Central memory CD8-positive, alpha-beta T cell (primary cell): Measurements from ENCODE around the gene STYXL2.

Experiments used
- ATAC-seq: fragments of 150-1000 bp; cut with Tn5 transposase; replicated peaks from 2 replicates; pipeline ENCODE4 v1.10.0; 2022; ENCODE audit warnings: mild to moderate bottlenecking, moderate FRiP score, moderate number of reproducible peaks; ENCODE audit not compliant: poor library complexity, severe bottlenecking; ENCODE audit errors: extremely low read depth
- DNase-seq, 2 donors: peaks; one replicate each; pipeline ENCODE4 v3.0.0; 2021; ENCODE audit warnings: low spot score in 2 of 2
- H3K27ac Mint-ChIP-seq: one replicate; pipeline ENCODE4 v1.8.0; 2022; ENCODE audit warnings: low read depth, mild to moderate bottlenecking, moderate library complexity, mixed read lengths
- H3K27me3 Mint-ChIP-seq: one replicate; pipeline ENCODE4 v1.8.0; 2022; ENCODE audit warnings: mixed read lengths
- H3K36me3 Mint-ChIP-seq: one replicate; pipeline ENCODE4 v1.8.0; 2022; ENCODE audit warnings: mild to moderate bottlenecking, moderate library complexity, mixed read lengths; ENCODE audit not compliant: insufficient read depth
- H3K4me1 Mint-ChIP-seq: one replicate; pipeline ENCODE4 v1.8.0; 2022; ENCODE audit warnings: mixed read lengths
- H3K4me3 Mint-ChIP-seq: one replicate; pipeline ENCODE4 v1.8.0; 2022; ENCODE audit warnings: mild to moderate bottlenecking, moderate library complexity, mixed read lengths
- H3K9me3 Mint-ChIP-seq: one replicate; pipeline ENCODE4 v1.8.0; 2022; ENCODE audit warnings: mixed read lengths

The STYXL2 gene

GRCh38 chr1:167093846-167094516, at the start of gene STYXL2:
Gene STYXL2, plus strand, starts transcription at chr1:167094075. Its CDS starts 775 bp downstream, at chr1:167094850.
- H3K9me3 Mint-ChIP-seq, result no peaks in the 10 kb centered on the region
- no peak for ATAC-seq
- H3K4me3 Mint-ChIP-seq, result no peak within 1 kb of the TSS
- H3K36me3 Mint-ChIP-seq, result no peaks in the 10 kb centered on the region
- peaks cover 18% of the 10 kb centered on the region for H3K27me3 Mint-ChIP-seq
- H3K4me1 Mint-ChIP-seq, result peaks cover 19% of the 10 kb centered on the region
- no peak within 1 kb of the TSS for H3K27ac Mint-ChIP-seq
- no peak for DNase-seq

DNA sequence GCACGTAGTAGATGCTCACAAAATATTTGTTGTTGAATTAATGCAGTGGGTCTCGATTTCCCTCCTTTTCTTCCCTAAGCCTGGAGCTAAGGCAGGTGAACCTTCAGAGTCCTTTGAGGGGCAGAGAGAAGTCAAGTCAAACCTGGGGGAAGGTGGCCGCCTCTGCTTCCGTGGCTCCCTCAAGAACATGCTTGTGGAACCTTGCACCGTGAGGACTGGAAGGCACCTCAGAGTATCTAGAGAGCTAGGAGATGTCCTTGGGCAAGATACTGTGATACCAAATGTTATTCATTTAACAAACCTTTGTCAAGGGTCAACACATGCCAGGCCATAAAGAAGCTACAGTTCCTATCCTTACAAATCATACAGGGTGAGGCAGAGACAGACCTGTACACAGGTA, 42.0 kb upstream of the STYXL2 start:
- no peak overlapping the region for H3K27ac Mint-ChIP-seq

DNA sequence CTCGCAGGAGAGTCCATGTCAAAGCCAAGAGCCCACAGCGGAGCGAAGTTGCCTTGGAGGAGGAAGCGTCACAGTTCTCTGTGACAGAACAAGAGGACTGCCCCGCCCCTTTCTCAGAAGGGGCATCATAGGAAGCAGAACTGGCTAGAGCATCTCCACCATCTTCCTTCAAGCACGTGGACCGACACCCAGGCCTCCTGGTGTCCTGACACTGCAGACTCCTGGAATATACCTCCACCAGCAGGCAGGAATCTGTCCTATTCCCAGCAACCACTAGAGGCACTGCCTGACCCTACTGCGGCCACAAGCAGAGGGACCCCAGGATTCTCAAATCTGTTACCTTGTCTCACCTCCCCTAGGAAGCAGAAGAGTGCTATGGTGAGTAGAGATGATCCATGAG, 41.5 kb upstream of the STYXL2 start:
- Mint-ChIP-seq H3K4me1 (no peaks in the 10 kb centered on the region), H3K27me3 (no peaks in the 10 kb centered on the region), H3K27ac (no peak overlapping the region), H3K36me3 (no peaks in the 10 kb centered on the region), H3K9me3 (no peaks in the 10 kb centered on the region), H3K4me3 (no peak overlapping the region)
- ATAC-seq (no peak), DNase-seq (no peak)

More for the DNA sequence above, 42.0 kb upstream of the STYXL2 start:
- DNase-seq (no peak), ATAC-seq (no peak)
- H3K36me3 Mint-ChIP-seq, result no peaks in the 10 kb centered on the region
- no peaks in the 10 kb centered on the region for H3K27me3 Mint-ChIP-seq
- no peak overlapping the region for H3K4me3 Mint-ChIP-seq
- H3K4me1 Mint-ChIP-seq, result no peaks in the 10 kb centered on the region
- no peaks in the 10 kb centered on the region for H3K9me3 Mint-ChIP-seq

DNA sequence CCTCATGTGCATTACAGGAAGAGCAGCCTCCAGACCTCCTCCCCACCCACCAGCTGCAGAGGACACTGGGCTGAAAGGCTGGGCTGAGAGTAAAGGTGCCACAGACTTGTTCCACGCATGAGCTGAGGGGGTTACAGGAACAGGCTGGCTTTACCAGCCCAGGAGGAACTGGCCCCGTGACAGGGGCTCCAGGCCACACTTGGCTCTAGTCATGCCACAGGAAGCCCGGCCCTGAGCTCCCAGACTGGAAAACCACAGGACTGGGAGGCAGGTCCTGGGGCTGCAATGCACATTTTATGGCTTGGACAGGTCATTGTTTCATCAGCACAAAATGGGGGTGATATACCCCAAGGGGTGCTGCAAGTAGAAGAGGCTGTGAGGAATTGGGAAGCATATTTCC, 39.3 kb upstream of the STYXL2 start:
- Mint-ChIP-seq H3K36me3 (no peaks in the 10 kb centered on the region), H3K4me1 (peaks cover 5% of the 10 kb centered on the region), H3K9me3 (no peaks in the 10 kb centered on the region), H3K27ac (no peak overlapping the region), H3K4me3 (no peak overlapping the region), H3K27me3 (no peaks in the 10 kb centered on the region)
- no peak for ATAC-seq
- no peak for DNase-seq

GRCh38 chr1:167054946-167055630, 38.8 kb upstream of the STYXL2 start:
- ATAC-seq (no peak), DNase-seq (no peak)
- H3K9me3 Mint-ChIP-seq, result no peaks in the 10 kb centered on the region
- peaks cover 5% of the 10 kb centered on the region for H3K4me1 Mint-ChIP-seq
- H3K36me3 Mint-ChIP-seq, result no peaks in the 10 kb centered on the region
- H3K27ac Mint-ChIP-seq, result no peak overlapping the region
- H3K4me3 Mint-ChIP-seq, result no peak overlapping the region
- H3K27me3 Mint-ChIP-seq, result no peaks in the 10 kb centered on the region

GRCh38 chr1:167056529-167057231, 37.2 kb upstream of the STYXL2 start:
- ATAC-seq (no peak), DNase-seq (no peak)
- Mint-ChIP-seq H3K36me3 (no peaks in the 10 kb centered on the region), H3K4me1 (peaks cover 5% of the 10 kb centered on the region), H3K27me3 (no peaks in the 10 kb centered on the region), H3K9me3 (no peaks in the 10 kb centered on the region), H3K4me3 (no peak overlapping the region), H3K27ac (no peak overlapping the region)

GRCh38 chr1:167057241-167057688, 36.6 kb upstream of the STYXL2 start:
- no peak for DNase-seq
- ATAC-seq, result no peak
- peaks cover 5% of the 10 kb centered on the region for H3K4me1 Mint-ChIP-seq
- H3K27me3 Mint-ChIP-seq, result no peaks in the 10 kb centered on the region
- H3K4me3 Mint-ChIP-seq, result no peak overlapping the region
- no peaks in the 10 kb centered on the region for H3K9me3 Mint-ChIP-seq
- H3K27ac Mint-ChIP-seq, result no peak overlapping the region
- H3K36me3 Mint-ChIP-seq, result no peaks in the 10 kb centered on the region

GRCh38 chr1:167059045-167059808, 34.6 kb upstream of the STYXL2 start:
- no peak overlapping the region for H3K4me3 Mint-ChIP-seq
- peaks cover 5% of the 10 kb centered on the region for H3K4me1 Mint-ChIP-seq
- no peaks in the 10 kb centered on the region for H3K9me3 Mint-ChIP-seq
- ATAC-seq, result peak; percentile 49
- H3K27me3 Mint-ChIP-seq, result no peaks in the 10 kb centered on the region
- peaks cover 2% of the 10 kb centered on the region for H3K36me3 Mint-ChIP-seq
- DNase-seq, result peak; percentile 55 to 69
- H3K27ac Mint-ChIP-seq, result no peak overlapping the region

DNA sequence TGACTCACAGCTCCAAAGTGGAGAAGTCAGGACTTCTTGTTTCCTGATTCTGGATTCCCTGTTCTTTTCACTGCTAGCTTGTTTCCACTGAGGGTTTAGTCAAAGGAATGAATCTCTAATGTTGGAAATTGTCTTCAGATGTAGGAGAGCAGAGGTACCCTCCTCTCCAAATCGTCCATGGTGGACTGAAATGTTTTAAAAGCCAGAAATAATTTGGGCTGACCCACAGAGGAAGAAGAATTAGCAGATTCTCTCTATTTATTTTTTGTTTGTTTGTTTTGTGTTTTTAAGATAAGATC, 34.1 kb upstream of the STYXL2 start:
- Mint-ChIP-seq H3K4me3 (no peak overlapping the region), H3K27me3 (no peaks in the 10 kb centered on the region), H3K36me3 (peaks cover 2% of the 10 kb centered on the region), H3K4me1 (peaks cover 5% of the 10 kb centered on the region), H3K27ac (no peak overlapping the region), H3K9me3 (no peaks in the 10 kb centered on the region)
- ATAC-seq (no peak), DNase-seq (no peak)

DNA sequence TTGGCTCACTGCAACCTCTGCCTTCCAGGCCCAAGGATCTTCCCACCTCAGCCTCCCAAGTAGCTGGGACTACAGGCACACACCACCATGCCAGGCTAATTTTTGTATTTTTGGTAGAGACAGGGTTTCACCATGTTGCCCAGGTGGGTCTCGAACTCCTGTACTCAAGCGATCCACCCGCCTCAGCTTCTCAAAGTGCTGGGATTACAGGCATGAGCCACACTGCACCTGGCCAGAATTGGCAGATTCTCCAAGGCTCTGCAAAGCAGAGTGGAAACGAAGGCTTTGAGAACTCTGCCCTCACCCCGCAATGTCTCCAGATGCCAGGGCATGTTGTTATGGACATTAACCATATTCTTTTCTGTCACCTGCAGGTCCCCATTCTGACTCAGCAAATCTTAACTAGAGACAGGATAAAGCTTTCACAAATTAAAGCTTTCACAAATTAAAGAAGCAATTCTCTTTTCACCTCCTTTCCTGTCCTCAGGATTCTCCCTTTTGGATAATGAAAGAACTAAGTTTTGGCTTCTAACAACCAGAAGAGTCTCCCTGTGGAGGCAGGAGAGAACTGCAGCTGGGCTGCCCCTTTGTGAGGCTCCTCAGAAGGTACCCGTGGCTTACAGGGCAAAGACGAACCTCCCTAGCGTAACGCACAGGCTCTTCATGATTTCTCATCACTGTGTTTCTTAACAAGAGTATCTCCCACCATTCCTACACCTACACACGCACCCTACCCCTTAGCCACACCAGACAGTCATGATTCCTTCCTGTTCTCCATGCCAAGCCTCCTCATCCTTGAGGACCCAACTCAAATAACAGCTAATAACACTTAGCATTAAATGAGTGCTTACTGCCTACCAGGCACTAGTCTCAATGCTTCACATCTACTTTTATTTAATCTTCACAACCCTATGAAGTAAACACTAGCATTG, 33.5 kb upstream of the STYXL2 start:
- Mint-ChIP-seq H3K27ac (no peak overlapping the region), H3K9me3 (no peaks in the 10 kb centered on the region), H3K36me3 (peaks cover 2% of the 10 kb centered on the region), H3K4me1 (peaks cover 5% of the 10 kb centered on the region), H3K27me3 (no peaks in the 10 kb centered on the region), H3K4me3 (no peak overlapping the region)
- DNase-seq (no peak), ATAC-seq (no peak)

- Mint-ChIP-seq H3K27ac (no peak overlapping the region), H3K27me3 (no peaks in the 10 kb centered on the region), H3K4me3 (no peak overlapping the region), H3K36me3 (peaks cover 2% of the 10 kb centered on the region), H3K4me1 (peaks cover 5% of the 10 kb centered on the region), H3K9me3 (no peaks in the 10 kb centered on the region)
- ATAC-seq, result no peak
- no peak for DNase-seq
Measured at GRCh38 chr1:167061073-167061464, 32.8 kb upstream of the STYXL2 start.

- Mint-ChIP-seq H3K4me1 (no peaks in the 10 kb centered on the region), H3K4me3 (no peak overlapping the region), H3K9me3 (no peaks in the 10 kb centered on the region), H3K27me3 (no peaks in the 10 kb centered on the region), H3K27ac (no peak overlapping the region), H3K36me3 (peaks cover 4% of the 10 kb centered on the region)
- DNase-seq (no peak), ATAC-seq (no peak)
Measured at GRCh38 chr1:167064621-167065020, 29.3 kb upstream of the STYXL2 start.
